COR-L47 (cell line): ENCODE results near the gene HOOK2.
A peak's percentile ranks its signal among the peaks of the same experiment; 100 is the strongest.
"Not testable (repeated sequence)": the region's sequence is repeated elsewhere in the genome, so short reads cannot be mapped to it uniquely, and the experiment has no call there.

Experiments used
- DNase-seq: peaks from one replicate; lab custom pipeline; 2025; lab: John Stamatoyannopoulos, UW

The HOOK2 gene

GRCh38 chr19:12754465-12755196 lies 20.7 kb downstream of the HOOK2 start:
- no peak for DNase-seq

GRCh38 chr19:12752056-12752781 lies 23.1 kb downstream of the HOOK2 start:
- no peak for DNase-seq

GRCh38 chr19:12751635-12752034 lies 23.7 kb downstream of the HOOK2 start, which contains the start of gene BEST2:
BEST2 (plus strand) TSS chr19:12751791; CDS start chr19:12752593, 802 bp downstream.
- DNase-seq, result no peak

- no peak for DNase-seq
Observed at GRCh38 chr19:12750851-12751250, 24.5 kb downstream of the HOOK2 start.

GRCh38 chr19:12749938-12750521 lies 25.3 kb downstream of the HOOK2 start:
- no peak for DNase-seq

GRCh38 chr19:12748489-12748888 lies 26.9 kb downstream of the HOOK2 start:
- no peak for DNase-seq

- DNase-seq, result no peak
Observed at GRCh38 chr19:12745166-12745897, 30.0 kb downstream of the HOOK2 start.

- DNase-seq, result no peak
Observed at GRCh38 chr19:12737835-12738351, 37.5 kb downstream of the HOOK2 start.

GRCh38 chr19:12736995-12737834 lies 38.1 kb downstream of the HOOK2 start, which contains the start of gene GET3:
GET3 (plus strand) TSS chr19:12737497; CDS start chr19:12737506, 9 bp downstream.
- DNase-seq, result peak; percentile 99

- peak; percentile 37 for DNase-seq
Observed at GRCh38 chr19:12733369-12734214, 41.8 kb downstream of the HOOK2 start.

- DNase-seq, result no peak
Observed at GRCh38 chr19:12731337-12731736, 44.0 kb downstream of the HOOK2 start.

- no peak for DNase-seq
Observed at GRCh38 chr19:12730064-12730463, 45.3 kb downstream of the HOOK2 start.

GRCh38 chr19:12727745-12728433 lies 47.5 kb downstream of the HOOK2 start:
- no peak for DNase-seq

- no peak for DNase-seq
Observed at GRCh38 chr19:12726988-12727316, 48.4 kb downstream of the HOOK2 start.

GRCh38 chr19:12725612-12726011 lies 49.7 kb downstream of the HOOK2 start:
- DNase-seq, result not testable (repeated sequence)

- peak; percentile 52 for DNase-seq
Observed at GRCh38 chr19:12723641-12724426, 51.5 kb downstream of the HOOK2 start, which contains the start of gene TNPO2. TNPO2 (minus strand) TSS chr19:12723932; CDS start chr19:12720977, 2,955 bp downstream.

- no peak for DNase-seq
Observed at GRCh38 chr19:12723381-12723640, 52.0 kb downstream of the HOOK2 start.

- DNase-seq, result peak; percentile 99
Observed at GRCh38 chr19:12722566-12723380, 52.6 kb downstream of the HOOK2 start.
